ENCODE measurements around the gene GUCY1B1. TPM values are rescaled to one million over a fixed set of nuclear protein-coding genes. Genes with fewer than 3 reads are reported as not detected.

GUCY1B1 gene
- total RNA-seq, 1 experiment from 2014 or later, result 0.74 TPM

DNA sequence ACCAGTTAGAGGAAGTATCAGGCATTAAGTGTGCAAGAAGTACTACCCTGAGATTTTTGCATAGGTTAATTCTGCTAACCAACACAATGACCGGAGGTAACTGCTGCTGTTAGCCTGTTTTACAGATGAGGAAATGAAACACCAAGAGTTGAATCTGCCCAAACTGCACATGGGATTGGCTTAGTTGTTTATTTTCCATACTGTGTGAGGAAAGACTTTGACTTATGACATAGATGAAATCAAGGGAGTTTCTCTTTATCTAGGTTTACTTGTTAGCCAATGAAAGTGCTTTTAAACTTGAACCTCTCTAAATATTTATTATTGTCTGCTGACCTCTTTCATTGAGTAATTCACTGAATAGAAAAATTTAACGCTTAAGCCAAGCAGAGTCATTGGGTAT, 10.3 kb downstream of the GUCY1B1 start:
- H3K4me1 ChIP-seq (replicated peaks), result no peaks in the 10 kb centered on the region
- H3K36me3 ChIP-seq, result no peaks in the 10 kb centered on the region
- H3K4me3 ChIP-seq, result no peak overlapping the region
- H3K9me3 ChIP-seq (replicated peaks), result no peaks in the 10 kb centered on the region
- H3K27me3 ChIP-seq (replicated peaks), result peaks cover 2% of the 10 kb centered on the region; the same call in 1 of the 2 replicates
- no peak for DNase-seq (ENCODE audit: low read depth in 1 of 2, low spot score in 2 of 2)
- no peak overlapping the region for H3K27ac ChIP-seq

DNA sequence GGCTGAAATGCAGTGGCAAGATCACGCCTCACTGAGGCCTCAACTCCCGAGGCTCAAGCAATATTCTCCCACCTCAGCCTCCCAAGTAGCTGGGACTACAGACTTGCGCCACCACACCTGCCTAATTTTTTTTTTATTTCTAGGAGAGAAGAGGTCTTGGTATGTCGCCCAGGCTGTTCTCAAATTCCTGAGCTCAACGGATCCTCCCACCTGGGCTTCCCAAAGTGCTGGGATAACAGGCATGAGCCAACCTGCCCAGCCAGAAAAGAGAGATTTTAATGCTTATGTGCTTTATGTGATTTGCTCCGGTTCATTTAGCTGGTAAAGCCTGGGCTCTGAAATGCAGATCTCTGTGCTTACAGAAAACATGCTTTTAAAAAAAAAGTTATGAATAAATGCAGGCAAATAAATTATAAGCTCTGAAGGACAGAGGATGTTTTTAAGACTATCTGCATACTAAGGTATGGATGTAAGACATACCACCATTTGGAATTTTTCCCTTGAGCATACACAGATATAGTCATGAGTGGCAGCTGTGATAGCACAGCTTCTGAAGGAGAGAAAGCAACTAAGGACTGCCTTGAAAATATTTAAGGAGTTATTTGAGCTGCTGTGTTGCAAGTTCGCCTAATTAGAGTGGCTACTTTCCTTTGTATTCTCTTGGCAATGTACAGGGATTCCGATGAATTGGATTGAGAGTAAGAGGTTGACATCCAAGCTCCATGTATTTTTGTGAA, 13.8 kb downstream of the GUCY1B1 start:
- Histone ChIP-seq H3K27me3 (replicated peaks) (peaks cover 2% of the 10 kb centered on the region; the same call in 1 of the 2 replicates), H3K27ac (no peak overlapping the region), H3K36me3 (no peaks in the 10 kb centered on the region), H3K4me1 (replicated peaks) (no peaks in the 10 kb centered on the region), H3K4me3 (no peak overlapping the region), H3K9me3 (replicated peaks) (no peaks in the 10 kb centered on the region)
- no peak for DNase-seq (ENCODE audit: low read depth in 1 of 2, low spot score in 2 of 2)

DNA sequence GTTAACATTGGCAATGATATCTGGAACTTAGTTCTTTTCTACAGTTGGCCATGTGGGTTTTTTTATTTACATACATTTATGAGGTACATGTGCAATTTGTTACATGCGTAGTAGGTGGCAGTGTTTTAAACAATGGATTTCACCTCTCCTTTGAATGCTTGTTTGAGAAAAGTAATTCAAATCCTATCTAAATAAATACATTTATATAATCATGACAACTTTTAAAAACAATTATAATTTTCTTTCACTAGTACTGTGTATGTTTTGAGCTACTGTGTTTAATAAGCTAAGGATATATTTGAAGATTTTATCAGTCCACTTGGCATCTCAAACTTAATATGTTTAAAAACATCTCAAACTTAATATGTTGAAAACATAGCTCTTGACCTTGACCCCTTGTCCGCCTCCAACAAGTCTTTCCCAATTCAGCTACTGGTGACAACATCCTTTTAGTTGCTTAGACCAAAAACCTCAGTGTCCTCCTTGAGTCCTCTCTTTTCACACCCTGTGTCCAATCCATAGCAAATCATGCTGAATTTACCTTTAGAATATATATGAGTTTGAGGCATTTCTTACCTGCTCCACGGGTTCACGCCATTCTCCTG, 14.5 kb downstream of the GUCY1B1 start:
- Histone ChIP-seq H3K36me3 (no peaks in the 10 kb centered on the region), H3K27me3 (replicated peaks) (peaks cover 2% of the 10 kb centered on the region; the same call in 1 of the 2 replicates), H3K4me3 (no peak overlapping the region), H3K9me3 (replicated peaks) (no peaks in the 10 kb centered on the region), H3K4me1 (replicated peaks) (no peaks in the 10 kb centered on the region), H3K27ac (no peak overlapping the region)
- DNase-seq (ENCODE audit: low read depth in 1 of 2, low spot score in 2 of 2), result no peak

DNA sequence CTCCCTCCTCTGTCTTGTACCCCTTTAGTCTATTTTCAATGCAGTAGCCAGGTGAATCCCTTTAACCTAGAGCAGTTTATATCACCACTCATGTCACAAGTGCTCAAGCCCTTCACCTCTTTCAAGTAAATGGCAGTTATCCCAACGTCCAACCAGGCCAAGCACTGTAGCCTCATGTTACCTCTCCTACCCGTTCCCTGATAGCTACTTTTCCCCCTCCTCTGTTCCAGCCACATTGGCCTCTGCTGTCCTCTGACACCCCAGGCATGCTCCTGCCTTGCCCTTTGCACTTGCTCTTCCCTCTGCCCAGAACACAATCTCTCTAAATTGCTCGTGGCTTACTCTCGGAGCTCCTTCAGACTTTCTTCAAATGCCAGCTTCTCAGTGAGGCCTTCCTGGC, 15.2 kb downstream of the GUCY1B1 start:
- Histone ChIP-seq H3K4me3 (no peak overlapping the region), H3K27me3 (replicated peaks) (peaks cover 2% of the 10 kb centered on the region; the same call in 1 of the 2 replicates), H3K27ac (no peak overlapping the region), H3K9me3 (replicated peaks) (no peaks in the 10 kb centered on the region), H3K4me1 (replicated peaks) (no peaks in the 10 kb centered on the region), H3K36me3 (no peaks in the 10 kb centered on the region)
- DNase-seq (ENCODE audit: low read depth in 1 of 2, low spot score in 2 of 2), result no peak

DNA sequence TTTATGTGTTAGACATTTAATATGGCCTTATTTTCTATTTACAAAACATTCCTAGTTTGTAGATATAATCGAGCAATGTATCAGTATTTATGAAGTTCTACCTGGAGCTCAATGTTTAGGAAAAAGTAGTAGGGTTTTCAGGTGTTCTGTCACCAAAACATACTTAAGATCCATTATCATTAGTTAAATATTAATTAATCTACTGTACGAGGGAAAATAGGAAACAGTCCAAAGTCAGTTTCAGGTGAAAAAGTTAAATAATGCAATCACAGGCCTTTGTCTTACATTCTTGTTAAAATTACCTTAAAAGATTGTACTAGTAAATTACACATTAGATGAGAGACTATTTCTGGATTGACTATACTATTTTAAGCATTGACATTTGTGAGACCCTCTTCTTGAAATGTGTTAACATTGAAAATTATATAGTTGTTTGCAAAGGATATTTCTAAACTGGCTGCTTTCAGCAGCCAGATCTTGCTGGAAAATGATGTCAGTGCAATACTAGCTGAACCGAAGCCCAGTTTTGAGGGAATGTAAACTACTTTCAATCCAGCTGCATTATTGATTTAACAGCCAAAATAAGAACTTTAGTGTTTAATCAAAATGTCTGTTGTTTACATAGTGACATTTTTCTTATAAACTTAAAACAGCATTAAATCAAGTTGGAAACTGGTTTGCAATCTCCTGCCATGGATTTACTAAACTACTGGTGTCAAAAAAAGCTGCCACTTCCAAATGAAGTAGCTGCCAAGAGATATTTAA, 19.3 kb downstream of the GUCY1B1 start:
- DNase-seq (ENCODE audit: low read depth in 1 of 2, low spot score in 2 of 2), result no peak
- Histone ChIP-seq H3K4me3 (no peak overlapping the region), H3K4me1 (replicated peaks) (no peaks in the 10 kb centered on the region), H3K27ac (no peak overlapping the region), H3K9me3 (replicated peaks) (no peaks in the 10 kb centered on the region), H3K27me3 (replicated peaks) (no peaks in the 10 kb centered on the region), H3K36me3 (no peaks in the 10 kb centered on the region)

DNA sequence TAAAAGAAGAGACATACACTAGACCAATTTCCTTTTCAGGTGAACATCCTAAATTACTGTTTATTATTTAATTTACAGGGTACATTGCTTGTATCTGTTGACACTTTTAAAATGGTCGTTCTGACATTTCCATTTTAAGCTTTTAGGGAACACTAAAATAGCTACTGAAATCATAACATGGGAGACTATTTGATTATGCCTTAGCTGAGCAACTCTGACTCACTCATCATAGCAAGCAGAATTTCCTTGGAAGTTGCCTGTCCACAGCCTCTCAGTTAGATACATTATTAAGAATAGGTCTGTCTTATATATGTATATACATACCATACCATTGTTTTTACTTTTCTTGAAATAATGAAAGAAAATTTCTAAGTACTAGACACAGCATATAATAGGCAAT, 22.0 kb downstream of the GUCY1B1 start:
- H3K27ac ChIP-seq, result no peak overlapping the region
- H3K9me3 ChIP-seq (replicated peaks), result no peaks in the 10 kb centered on the region
- H3K4me1 ChIP-seq (replicated peaks), result no peaks in the 10 kb centered on the region
- DNase-seq (ENCODE audit: low read depth in 1 of 2, low spot score in 2 of 2), result no peak
- H3K36me3 ChIP-seq, result no peaks in the 10 kb centered on the region
- no peaks in the 10 kb centered on the region for H3K27me3 ChIP-seq (replicated peaks)
- H3K4me3 ChIP-seq, result no peak overlapping the region

DNA sequence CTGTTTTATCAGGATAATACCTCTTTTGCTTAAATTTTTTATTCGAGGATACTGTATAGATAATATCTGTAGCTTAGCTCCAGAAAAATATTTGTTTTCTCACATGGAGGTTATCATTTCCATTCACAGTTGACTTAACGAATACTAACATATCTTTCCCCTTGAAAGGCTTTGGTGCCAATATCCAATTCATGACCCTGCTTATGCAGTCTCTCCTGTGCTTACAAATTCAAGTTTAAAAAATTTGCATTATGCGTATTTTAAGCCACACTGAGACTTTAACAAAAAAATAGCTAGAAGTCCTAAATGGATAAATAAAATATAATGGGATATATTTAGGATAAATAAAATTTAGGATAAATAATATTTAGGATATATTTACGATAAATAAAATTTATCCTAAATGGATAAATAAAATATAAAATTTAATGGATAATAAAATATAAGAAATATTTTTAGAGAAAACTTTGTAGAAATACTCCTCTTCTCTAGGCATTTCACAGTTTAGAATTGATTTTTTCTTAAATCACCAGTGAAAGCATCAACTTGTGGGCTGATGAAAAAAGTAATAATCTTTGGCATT, 22.5 kb downstream of the GUCY1B1 start:
- H3K4me1 ChIP-seq (replicated peaks), result no peaks in the 10 kb centered on the region
- no peaks in the 10 kb centered on the region for H3K27me3 ChIP-seq (replicated peaks)

DNA sequence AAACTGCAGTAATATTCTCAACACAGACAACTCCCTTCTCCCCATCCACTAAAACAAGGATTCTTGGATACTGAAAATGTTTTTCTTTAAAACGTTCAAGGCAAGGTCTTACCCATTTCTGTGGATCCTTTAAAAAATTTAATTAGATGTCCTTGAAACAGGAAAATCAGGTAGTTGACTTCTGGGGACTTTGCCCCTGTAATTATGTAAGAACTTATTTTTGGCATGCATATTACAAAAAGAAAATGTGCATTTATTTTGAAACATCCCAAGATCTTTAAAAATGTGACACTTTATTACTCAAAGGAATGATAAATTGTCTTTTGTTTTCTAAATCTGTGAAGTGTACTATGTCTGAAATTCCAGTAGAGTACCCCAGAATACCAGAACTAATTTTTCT, 25.8 kb downstream of the GUCY1B1 start:
- H3K27ac ChIP-seq, result no peak overlapping the region
- H3K4me1 ChIP-seq (replicated peaks), result no peaks in the 10 kb centered on the region
- H3K4me3 ChIP-seq, result no peak overlapping the region
- no peak for DNase-seq (ENCODE audit: low read depth in 1 of 2, low spot score in 2 of 2)
- H3K36me3 ChIP-seq, result no peaks in the 10 kb centered on the region
- no peaks in the 10 kb centered on the region for H3K9me3 ChIP-seq (replicated peaks)
- H3K27me3 ChIP-seq (replicated peaks), result no peaks in the 10 kb centered on the region

More for the DNA sequence above, 22.5 kb downstream of the GUCY1B1 start:
- no peak for DNase-seq (ENCODE audit: low read depth in 1 of 2, low spot score in 2 of 2)
- no peaks in the 10 kb centered on the region for H3K9me3 ChIP-seq (replicated peaks)
- H3K27ac ChIP-seq, result no peak overlapping the region
- no peak overlapping the region for H3K4me3 ChIP-seq
- no peaks in the 10 kb centered on the region for H3K36me3 ChIP-seq

DNA sequence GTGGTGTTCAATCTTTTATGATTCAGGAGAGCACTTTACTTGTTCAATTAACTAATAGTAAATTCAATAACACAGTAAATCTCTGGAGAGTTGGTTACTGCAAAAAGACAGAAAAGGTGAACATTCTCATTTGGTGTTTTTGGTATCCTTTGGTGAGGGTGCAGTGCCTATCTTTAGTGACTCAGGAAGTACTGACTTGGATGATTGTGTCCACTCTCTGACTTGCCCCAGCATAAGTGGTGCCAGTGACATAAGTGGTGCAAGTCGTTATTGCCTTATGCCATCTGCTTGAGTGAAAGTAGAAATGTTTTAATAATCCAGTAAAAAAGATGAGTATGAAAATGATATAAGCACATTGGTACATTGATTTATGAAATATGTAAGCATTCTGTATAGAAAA, 27.0 kb downstream of the GUCY1B1 start:
- no peak for DNase-seq (ENCODE audit: low read depth in 1 of 2, low spot score in 2 of 2)
- H3K4me3 ChIP-seq, result no peak overlapping the region
- H3K27ac ChIP-seq, result no peak overlapping the region
- H3K27me3 ChIP-seq (replicated peaks), result no peaks in the 10 kb centered on the region
- no peaks in the 10 kb centered on the region for H3K9me3 ChIP-seq (replicated peaks)
- no peaks in the 10 kb centered on the region for H3K36me3 ChIP-seq
- no peaks in the 10 kb centered on the region for H3K4me1 ChIP-seq (replicated peaks)

DNA sequence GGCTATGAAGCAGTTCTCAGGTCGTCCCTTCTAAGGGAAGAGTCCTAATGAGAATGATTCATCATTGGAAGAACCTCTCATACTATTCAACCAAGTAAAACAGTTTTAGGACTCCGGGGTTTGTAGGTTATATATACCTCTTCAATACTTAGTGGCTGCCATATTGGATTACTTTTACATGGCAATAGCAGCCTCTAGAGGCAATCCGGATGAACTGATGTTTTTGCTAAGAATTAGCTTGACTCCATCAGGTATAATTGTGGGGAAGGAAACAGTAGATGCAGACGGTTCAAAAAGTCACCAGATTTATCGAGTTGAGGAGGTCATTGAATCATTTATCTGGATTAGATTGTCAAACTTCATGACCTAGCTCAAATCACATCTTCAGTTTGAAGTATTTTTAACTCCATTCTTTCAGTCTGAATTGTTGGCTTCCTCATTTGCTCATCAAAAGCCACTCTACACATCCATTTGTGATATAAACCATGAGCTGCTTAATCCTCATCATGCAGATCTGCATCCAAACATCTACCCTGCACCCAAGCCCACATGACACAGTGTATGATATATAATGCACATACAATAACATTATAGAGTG, 28.4 kb downstream of the GUCY1B1 start:
- Histone ChIP-seq H3K4me1 (replicated peaks) (no peaks in the 10 kb centered on the region), H3K4me3 (no peak overlapping the region), H3K9me3 (replicated peaks) (no peaks in the 10 kb centered on the region), H3K27me3 (replicated peaks) (no peaks in the 10 kb centered on the region), H3K36me3 (no peaks in the 10 kb centered on the region), H3K27ac (no peak overlapping the region)
- peak in 1 of 2 experiments; percentile 34 for DNase-seq (ENCODE audit: low read depth in 1 of 2, low spot score in 2 of 2)

DNA sequence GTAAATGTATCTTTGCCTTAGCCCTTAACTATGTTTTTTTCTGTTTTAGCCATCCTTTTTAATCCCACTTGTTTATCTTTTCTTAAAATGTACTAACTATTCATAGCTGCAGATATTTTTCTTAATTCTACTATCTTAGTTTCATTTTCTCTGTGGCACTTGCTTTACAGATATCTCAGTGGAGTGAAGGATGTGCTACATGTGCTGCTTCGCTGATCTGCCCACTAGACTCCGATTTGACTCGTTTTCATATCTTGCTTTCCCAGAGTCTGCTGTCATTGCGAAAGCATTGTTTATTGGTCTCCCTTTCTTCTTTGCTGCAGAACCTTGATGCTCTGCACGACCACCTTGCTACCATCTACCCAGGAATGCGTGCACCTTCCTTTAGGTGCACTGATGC, 30.6 kb downstream of the GUCY1B1 start:
- no peak overlapping the region for H3K27ac ChIP-seq
- H3K4me1 ChIP-seq (replicated peaks), result no peaks in the 10 kb centered on the region
- H3K9me3 ChIP-seq (replicated peaks), result no peaks in the 10 kb centered on the region
- no peaks in the 10 kb centered on the region for H3K36me3 ChIP-seq
- no peak for DNase-seq (ENCODE audit: low read depth in 1 of 2, low spot score in 2 of 2)
- H3K27me3 ChIP-seq (replicated peaks), result no peaks in the 10 kb centered on the region
- no peak overlapping the region for H3K4me3 ChIP-seq

DNA sequence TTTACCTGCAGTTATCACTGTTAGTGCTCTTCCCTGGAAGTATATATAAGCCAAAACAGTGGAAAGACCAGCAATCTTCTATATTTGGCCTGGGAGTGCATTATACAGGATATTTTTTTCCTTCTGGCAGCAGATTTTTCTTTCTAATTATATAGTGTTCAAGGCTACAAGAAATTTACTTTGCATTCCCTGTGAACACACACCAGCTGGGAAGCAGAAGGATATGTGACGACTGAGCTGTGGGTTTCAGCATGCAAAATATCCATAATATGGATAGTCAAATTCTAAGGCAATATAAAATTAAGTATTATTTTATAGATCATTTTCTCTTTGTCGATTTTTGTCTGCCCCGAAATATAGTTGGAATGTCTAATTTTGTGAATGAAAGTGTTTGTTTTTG, 31.2 kb downstream of the GUCY1B1 start:
- H3K4me3 ChIP-seq, result no peak overlapping the region
- no peaks in the 10 kb centered on the region for H3K9me3 ChIP-seq (replicated peaks)
- no peaks in the 10 kb centered on the region for H3K36me3 ChIP-seq
- H3K27me3 ChIP-seq (replicated peaks), result no peaks in the 10 kb centered on the region
- H3K27ac ChIP-seq, result no peak overlapping the region
- H3K4me1 ChIP-seq (replicated peaks), result no peaks in the 10 kb centered on the region
- DNase-seq (ENCODE audit: low read depth in 1 of 2, low spot score in 2 of 2), result no peak

DNA sequence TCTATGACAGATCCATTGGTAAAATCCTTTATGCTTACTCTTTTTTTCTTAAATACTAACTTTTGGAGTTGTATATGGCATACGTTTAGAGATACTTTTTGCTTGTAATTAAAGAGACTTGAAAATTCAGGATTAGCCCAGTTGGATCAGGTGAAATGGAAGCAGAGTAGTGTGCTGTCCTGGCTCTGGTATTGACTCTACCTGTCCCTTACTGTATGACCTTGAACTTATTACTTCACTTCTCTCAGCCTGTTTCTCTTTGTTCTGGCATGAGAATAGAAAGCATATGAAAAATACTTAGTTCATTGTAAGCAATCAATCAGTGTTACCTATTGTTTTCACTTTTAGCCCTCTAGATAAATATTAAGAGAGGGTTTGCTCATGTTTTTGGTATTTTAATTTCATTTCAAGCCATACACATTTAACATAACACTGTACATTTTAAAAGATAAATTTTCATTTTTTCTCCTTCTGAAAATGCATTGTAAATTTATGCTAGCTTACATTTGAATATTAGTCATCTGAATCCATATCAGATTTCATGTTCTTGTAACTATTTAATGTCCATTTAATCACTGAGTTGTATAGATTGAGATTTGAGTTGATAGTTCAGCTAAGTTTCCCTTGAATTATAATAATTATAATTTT, 35.9 kb downstream of the GUCY1B1 start:
- no peak for DNase-seq (ENCODE audit: low read depth in 1 of 2, low spot score in 2 of 2)

More for the DNA sequence above, 35.9 kb downstream of the GUCY1B1 start:
- Histone ChIP-seq H3K27me3 (replicated peaks) (no peaks in the 10 kb centered on the region), H3K4me1 (replicated peaks) (no peaks in the 10 kb centered on the region), H3K4me3 (no peak overlapping the region), H3K27ac (no peak overlapping the region), H3K36me3 (no peaks in the 10 kb centered on the region), H3K9me3 (replicated peaks) (no peaks in the 10 kb centered on the region)

Measured in SJSA1 (cell line).